Duodenal mucosa (tissue), 2 donors: ENCODE data around the gene PPP1R10.

Source experiments
- H3K27ac ChIP-seq: one replicate; pipeline ENCODE4 v1.7.0; 2013; ENCODE audit warnings: low read depth, low read length
- H3K27me3 ChIP-seq, 2 donors: one replicate each; pipeline ENCODE4 v1.7.0; 2013; ENCODE audit warnings: low read length in 2 of 2, control low read depth in 1 of 2; ENCODE audit not compliant: insufficient read depth in 2 of 2, control insufficient read depth in 1 of 2
- H3K36me3 ChIP-seq, 2 donors: one replicate each; pipeline ENCODE4 v1.7.0; 2013; ENCODE audit warnings: low read length in 2 of 2, control low read depth in 1 of 2; ENCODE audit not compliant: insufficient read depth in 2 of 2, control insufficient read depth in 1 of 2
- H3K4me1 ChIP-seq, 2 donors: one replicate each; pipeline ENCODE4 v1.7.0; 2013; ENCODE audit warnings: low read length in 2 of 2, control low read depth in 1 of 2; ENCODE audit not compliant: insufficient read depth in 2 of 2, control insufficient read depth in 1 of 2
- H3K4me3 ChIP-seq, 2 donors: one replicate each; pipeline ENCODE4 v1.7.0; 2013; ENCODE audit warnings: low read length in 2 of 2, low read depth in 1 of 2
- H3K9ac ChIP-seq, 2 donors: one replicate each; pipeline ENCODE4 v1.7.0; 2013; ENCODE audit warnings: low read length in 2 of 2, low read depth in 1 of 2
- H3K9me3 ChIP-seq, 2 donors: one replicate each; pipeline ENCODE4 v1.7.0; 2013; ENCODE audit warnings: low read length in 2 of 2, control low read depth in 1 of 2; ENCODE audit not compliant: control insufficient read depth in 1 of 2

The PPP1R10 gene

GRCh38 chr6:30647242-30648116 is 30.4 kb upstream of the PPP1R10 start:
- Histone ChIP-seq H3K4me1 (peaks cover 12 to 26% of the 10 kb centered on the region in 2 donors), H3K4me3 (peak overlapping the region; percentile 71 to 76), H3K27me3 (no peaks in the 10 kb centered on the region), H3K36me3 (peaks cover 8 to 45% of the 10 kb centered on the region in 2 donors), H3K9ac (peak overlapping the region; percentile 65 to 96), H3K9me3 (no peaks in the 10 kb centered on the region), H3K27ac (peak overlapping the region; percentile 97)

GRCh38 chr6:30646450-30647241 is 29.6 kb upstream of the PPP1R10 start, which contains the start of gene C6orf136:
C6orf136 (plus strand) TSS chr6:30647133; CDS start chr6:30647232, 99 bp downstream.
- H3K9me3 ChIP-seq = no peaks in the 10 kb centered on the region

GRCh38 chr6:30645989-30646388 is 28.9 kb upstream of the PPP1R10 start:
- peaks cover 5 to 44% of the 10 kb centered on the region in 2 donors for H3K36me3 ChIP-seq
- peak overlapping the region in 1 of 2 donors; percentile 45 for H3K9ac ChIP-seq
- no peak overlapping the region for H3K27ac ChIP-seq
- no peaks in the 10 kb centered on the region for H3K27me3 ChIP-seq
- peaks cover 12 to 26% of the 10 kb centered on the region in 2 donors for H3K4me1 ChIP-seq
- H3K4me3 ChIP-seq = peak overlapping the region in 1 of 2 donors; percentile 71
- H3K9me3 ChIP-seq = no peaks in the 10 kb centered on the region

More at GRCh38 chr6:30646450-30647241, 29.6 kb upstream of the PPP1R10 start, which contains the start of gene C6orf136:
- H3K27ac ChIP-seq = peak within 1 kb of the TSS; percentile 97
- H3K36me3 ChIP-seq = peaks cover 0 to 43% of the 10 kb centered on the region in 2 donors
- peak within 1 kb of the TSS; percentile 71 to 76 for H3K4me3 ChIP-seq
- H3K27me3 ChIP-seq = no peaks in the 10 kb centered on the region
- H3K9ac ChIP-seq = peak within 1 kb of the TSS; percentile 65 to 96
- H3K4me1 ChIP-seq = peaks cover 12 to 26% of the 10 kb centered on the region in 2 donors

GRCh38 chr6:30644769-30645168 is 27.7 kb upstream of the PPP1R10 start:
- Histone ChIP-seq H3K36me3 (peaks cover 12 to 44% of the 10 kb centered on the region in 2 donors), H3K9me3 (no peaks in the 10 kb centered on the region), H3K27me3 (no peaks in the 10 kb centered on the region), H3K4me3 (peak overlapping the region in 1 of 2 donors; percentile 29), H3K9ac (no peak overlapping the region), H3K27ac (no peak overlapping the region), H3K4me1 (peaks cover 12 to 26% of the 10 kb centered on the region in 2 donors)

- peaks cover 12 to 42% of the 10 kb centered on the region in 2 donors for H3K36me3 ChIP-seq
- no peaks in the 10 kb centered on the region for H3K27me3 ChIP-seq
Measured at GRCh38 chr6:30643656-30644055, 26.6 kb upstream of the PPP1R10 start.

GRCh38 chr6:30641048-30641447 is 24.0 kb upstream of the PPP1R10 start:
- H3K9me3 ChIP-seq = no peaks in the 10 kb centered on the region
- no peaks in the 10 kb centered on the region for H3K27me3 ChIP-seq
- peaks cover 12 to 45% of the 10 kb centered on the region in 2 donors for H3K36me3 ChIP-seq
- H3K4me3 ChIP-seq = no peak overlapping the region
- no peak overlapping the region for H3K9ac ChIP-seq
- H3K4me1 ChIP-seq = peaks cover 6 to 19% of the 10 kb centered on the region in 2 donors
- H3K27ac ChIP-seq = no peak overlapping the region

More at GRCh38 chr6:30643656-30644055, 26.6 kb upstream of the PPP1R10 start:
- Histone ChIP-seq H3K9ac (peak overlapping the region in 1 of 2 donors; percentile 11), H3K4me1 (peaks cover 12 to 26% of the 10 kb centered on the region in 2 donors), H3K4me3 (no peak overlapping the region), H3K27ac (no peak overlapping the region), H3K9me3 (no peaks in the 10 kb centered on the region)

GRCh38 chr6:30640481-30640880 is 23.4 kb upstream of the PPP1R10 start:
- H3K9me3 ChIP-seq = no peaks in the 10 kb centered on the region
- H3K4me1 ChIP-seq = peaks cover 2 to 14% of the 10 kb centered on the region in 2 donors
- no peak overlapping the region for H3K9ac ChIP-seq
- H3K4me3 ChIP-seq = no peak overlapping the region
- H3K27ac ChIP-seq = no peak overlapping the region
- H3K27me3 ChIP-seq = no peaks in the 10 kb centered on the region
- H3K36me3 ChIP-seq = peaks cover 12 to 46% of the 10 kb centered on the region in 2 donors

- no peak overlapping the region for H3K4me3 ChIP-seq
- H3K27ac ChIP-seq = no peak overlapping the region
- H3K9me3 ChIP-seq = no peaks in the 10 kb centered on the region
- H3K4me1 ChIP-seq = no peaks in the 10 kb centered on the region
- H3K9ac ChIP-seq = no peak overlapping the region
- H3K27me3 ChIP-seq = no peaks in the 10 kb centered on the region
- peaks cover 7 to 26% of the 10 kb centered on the region in 2 donors for H3K36me3 ChIP-seq
Measured at GRCh38 chr6:30635834-30636233, 18.8 kb upstream of the PPP1R10 start.

- Histone ChIP-seq H3K4me3 (peak within 1 kb of the TSS; percentile 90 to 91), H3K9me3 (no peaks in the 10 kb centered on the region), H3K27ac (peak within 1 kb of the TSS; percentile 91), H3K27me3 (no peaks in the 10 kb centered on the region), H3K9ac (peak within 1 kb of the TSS; percentile 90 to 96), H3K4me1 (peaks cover 16 to 19% of the 10 kb centered on the region in 2 donors), H3K36me3 (peaks cover 18 to 50% of the 10 kb centered on the region in 2 donors)
Measured at GRCh38 chr6:30626484-30627366, 9.7 kb upstream of the PPP1R10 start, which contains the start of gene ATAT1. ATAT1 (plus strand) TSS chr6:30626874.
